ENCODE data around the gene GGT6.
A peak's percentile ranks its signal among the peaks of the same experiment; 100 is the strongest.
"Not testable (repeated sequence)": the region's sequence is repeated elsewhere in the genome, so short reads cannot be mapped to it uniquely, and the experiment has no call there.

GGT6 gene

GRCh38 chr17:4560421-4560820, at the start of gene GGT6:
GGT6 (minus strand) TSS chr17:4560577; CDS start chr17:4560521, 56 bp downstream.
- DNase-seq = no peak

- no peak for DNase-seq
Observed at GRCh38 chr17:4610162-4610561, 49.8 kb upstream of the GGT6 start.

- DNase-seq = no peak
Observed at GRCh38 chr17:4609761-4610160, 49.4 kb upstream of the GGT6 start.

- no peak for DNase-seq
Observed at GRCh38 chr17:4607773-4608187, 47.4 kb upstream of the GGT6 start.

GRCh38 chr17:4607261-4607741, 46.9 kb upstream of the GGT6 start:
- no peak for DNase-seq

- DNase-seq = no peak
Observed at GRCh38 chr17:4605826-4606225, 45.4 kb upstream of the GGT6 start.

- not testable (repeated sequence) for DNase-seq
Observed at GRCh38 chr17:4604736-4605135, 44.4 kb upstream of the GGT6 start.

GRCh38 chr17:4604111-4604644, 43.8 kb upstream of the GGT6 start:
- DNase-seq = no peak

- DNase-seq = no peak
Observed at GRCh38 chr17:4602041-4602440, 41.7 kb upstream of the GGT6 start.

- DNase-seq = no peak
Observed at GRCh38 chr17:4601326-4601725, 40.9 kb upstream of the GGT6 start.

GRCh38 chr17:4600563-4600962, 40.2 kb upstream of the GGT6 start:
- DNase-seq = no peak

GRCh38 chr17:4599505-4600281, 39.3 kb upstream of the GGT6 start:
- no peak for DNase-seq

- no peak for DNase-seq
Observed at GRCh38 chr17:4598776-4599504, 38.6 kb upstream of the GGT6 start.

GRCh38 chr17:4597975-4598374, 37.6 kb upstream of the GGT6 start:
- DNase-seq = no peak

GRCh38 chr17:4596636-4597380, 36.4 kb upstream of the GGT6 start:
- DNase-seq = no peak

- not testable (repeated sequence) for DNase-seq
Observed at GRCh38 chr17:4595685-4596342, 35.4 kb upstream of the GGT6 start.

- DNase-seq = peak; percentile 35
Observed at GRCh38 chr17:4594931-4595684, 34.7 kb upstream of the GGT6 start.

- no peak for DNase-seq
Observed at GRCh38 chr17:4594406-4594805, 34.0 kb upstream of the GGT6 start.

- DNase-seq = no peak
Observed at GRCh38 chr17:4593021-4593421, 32.6 kb upstream of the GGT6 start.

GRCh38 chr17:4592240-4593005, 32.0 kb upstream of the GGT6 start:
- DNase-seq = no peak

GRCh38 chr17:4591529-4591928, 31.2 kb upstream of the GGT6 start:
- no peak for DNase-seq
